ENCODE measurements around the gene PPP3R1.
A peak's percentile ranks its signal among the peaks of the same experiment; 100 is the strongest.

PPP3R1 gene

DNA sequence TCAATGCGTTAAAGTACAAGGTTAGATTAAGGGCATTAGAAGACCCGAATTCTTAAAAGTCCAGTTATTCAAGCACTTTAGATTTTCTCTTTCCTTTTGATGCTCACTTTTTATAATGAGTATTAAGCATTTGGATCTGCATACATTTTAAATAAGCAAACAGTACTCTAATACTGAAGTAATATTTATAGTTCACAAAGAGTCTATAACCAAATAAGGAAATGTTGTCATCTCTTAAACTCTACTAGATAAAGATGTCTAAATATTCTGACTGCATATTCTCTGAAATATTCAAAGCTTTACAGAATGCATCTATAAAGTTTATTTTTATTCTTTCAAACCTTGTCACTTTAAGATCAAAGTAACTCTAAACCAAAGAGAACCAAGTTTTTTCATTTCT is 25.5 kb downstream of the PPP3R1 start:
- H3K4me3 ChIP-seq (ENCODE audit: low read depth, low read length) = no peak overlapping the region
- no peak for TF ChIP-seq CTCF (conservative IDR thresholded peaks at IDR 0.05; ENCODE audit: low read depth, low read length)
- DNase-seq (ENCODE audit: low read depth) = no peak

GRCh38 chr2:68225119-68225632 is 27.2 kb downstream of the PPP3R1 start:
- peak; percentile 46 for TF ChIP-seq CTCF (conservative IDR thresholded peaks at IDR 0.05; ENCODE audit: low read depth, low read length)
- peak; percentile 65 for DNase-seq (ENCODE audit: low read depth)
- H3K4me3 ChIP-seq (ENCODE audit: low read depth, low read length) = no peak overlapping the region

DNA sequence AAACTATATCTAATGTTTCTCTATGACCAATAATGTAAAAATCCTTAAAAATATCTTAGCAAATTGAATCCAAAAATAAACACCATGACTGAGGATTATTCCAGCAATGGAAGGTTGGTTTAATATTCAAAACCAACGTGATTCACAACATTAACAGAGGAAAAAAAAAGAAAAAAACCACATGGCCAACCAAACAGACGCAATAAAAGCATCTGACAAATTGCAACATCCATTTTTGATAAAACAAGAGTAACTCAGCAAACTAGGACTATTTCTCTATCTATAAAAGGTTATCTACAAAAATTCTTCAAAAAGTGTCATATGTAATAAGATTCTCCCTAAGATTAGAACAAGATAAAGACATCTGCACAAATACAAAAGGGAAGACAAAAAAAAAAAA is 28.9 kb downstream of the PPP3R1 start:
- no peak for TF ChIP-seq CTCF (conservative IDR thresholded peaks at IDR 0.05; ENCODE audit: low read depth, low read length)
- DNase-seq (ENCODE audit: low read depth) = peak; percentile 35
- H3K4me3 ChIP-seq (ENCODE audit: low read depth, low read length) = no peak overlapping the region

DNA sequence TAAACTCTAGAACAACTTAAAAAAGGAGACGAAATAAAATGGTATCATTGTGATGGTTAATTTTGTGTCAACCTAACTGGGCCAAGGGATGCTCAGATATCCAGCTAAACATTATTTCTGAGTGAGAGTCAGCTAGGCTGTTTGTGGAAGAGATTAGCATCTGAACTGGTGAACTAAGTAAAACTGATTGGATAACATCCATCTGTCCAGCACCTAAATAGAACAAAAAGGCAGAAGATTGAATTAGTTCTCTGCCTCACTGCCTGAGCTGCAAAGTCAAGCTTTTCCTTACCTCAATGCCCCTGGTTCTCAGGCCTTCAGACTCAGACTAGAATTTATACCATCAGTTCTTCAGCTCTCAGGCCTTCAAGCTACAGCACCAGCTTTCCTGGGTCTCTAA is 30.0 kb downstream of the PPP3R1 start:
- TF ChIP-seq CTCF (conservative IDR thresholded peaks at IDR 0.05; ENCODE audit: low read depth, low read length) = no peak
- DNase-seq (ENCODE audit: low read depth) = no peak
- no peak overlapping the region for H3K4me3 ChIP-seq (ENCODE audit: low read depth, low read length)

DNA sequence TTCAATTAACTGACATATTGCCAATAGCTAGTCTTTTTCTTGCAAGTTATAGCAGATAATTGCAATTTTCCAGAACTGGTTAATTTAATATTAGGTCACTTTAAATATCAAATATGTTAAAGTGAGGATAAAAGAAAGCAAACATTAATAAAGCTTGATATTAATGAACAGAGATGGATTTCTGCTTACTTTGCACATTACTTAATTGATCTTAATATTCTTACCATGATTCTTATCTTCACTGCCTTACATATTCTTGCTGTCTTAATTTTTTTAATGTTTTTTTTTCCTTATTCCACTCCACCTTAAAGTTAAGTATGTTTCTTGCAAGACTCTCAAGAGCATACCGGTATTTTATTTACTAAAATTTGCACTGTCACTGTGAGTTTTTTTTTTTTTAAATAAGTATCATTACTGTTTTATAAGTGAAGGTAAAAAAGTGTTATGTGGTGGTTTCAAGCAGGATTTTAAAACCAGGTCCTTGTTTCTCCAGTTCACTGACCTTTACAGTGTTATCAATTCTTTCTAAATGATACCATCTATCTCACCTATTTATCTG is 33.9 kb downstream of the PPP3R1 start:
- no peak for DNase-seq (ENCODE audit: low read depth)
- TF ChIP-seq CTCF (conservative IDR thresholded peaks at IDR 0.05; ENCODE audit: low read depth, low read length) = no peak

GRCh38 chr2:68217729-68218128 is 34.6 kb downstream of the PPP3R1 start:
- TF ChIP-seq CTCF (conservative IDR thresholded peaks at IDR 0.05; ENCODE audit: low read depth, low read length) = no peak
- H3K4me3 ChIP-seq (ENCODE audit: low read depth, low read length) = no peak overlapping the region
- no peak for DNase-seq (ENCODE audit: low read depth)

More for the DNA sequence above, 33.9 kb downstream of the PPP3R1 start:
- H3K4me3 ChIP-seq (ENCODE audit: low read depth, low read length) = no peak overlapping the region
